ENCODE results near the gene CHPT1.

DNA sequence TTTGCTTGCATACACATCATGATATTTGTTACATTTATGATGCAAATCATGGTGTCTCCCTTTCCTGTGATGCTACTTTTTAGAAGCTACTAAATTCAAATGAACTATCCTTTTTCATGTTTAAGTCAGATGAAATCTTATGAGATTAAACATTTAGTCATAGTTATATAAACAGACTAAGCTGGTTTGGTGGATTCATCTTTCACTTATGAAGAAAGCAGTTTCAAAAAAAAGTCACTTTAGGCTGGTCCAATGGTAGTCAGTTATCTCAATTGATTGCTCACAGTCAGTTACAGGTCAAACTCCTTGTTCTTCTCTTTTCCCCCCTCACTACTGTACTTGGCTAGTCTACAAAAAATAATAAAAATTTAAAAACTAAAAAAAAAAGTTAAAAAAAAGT, 22.1 kb downstream of the CHPT1 start:
- TF ChIP-seq, protein P1, sequence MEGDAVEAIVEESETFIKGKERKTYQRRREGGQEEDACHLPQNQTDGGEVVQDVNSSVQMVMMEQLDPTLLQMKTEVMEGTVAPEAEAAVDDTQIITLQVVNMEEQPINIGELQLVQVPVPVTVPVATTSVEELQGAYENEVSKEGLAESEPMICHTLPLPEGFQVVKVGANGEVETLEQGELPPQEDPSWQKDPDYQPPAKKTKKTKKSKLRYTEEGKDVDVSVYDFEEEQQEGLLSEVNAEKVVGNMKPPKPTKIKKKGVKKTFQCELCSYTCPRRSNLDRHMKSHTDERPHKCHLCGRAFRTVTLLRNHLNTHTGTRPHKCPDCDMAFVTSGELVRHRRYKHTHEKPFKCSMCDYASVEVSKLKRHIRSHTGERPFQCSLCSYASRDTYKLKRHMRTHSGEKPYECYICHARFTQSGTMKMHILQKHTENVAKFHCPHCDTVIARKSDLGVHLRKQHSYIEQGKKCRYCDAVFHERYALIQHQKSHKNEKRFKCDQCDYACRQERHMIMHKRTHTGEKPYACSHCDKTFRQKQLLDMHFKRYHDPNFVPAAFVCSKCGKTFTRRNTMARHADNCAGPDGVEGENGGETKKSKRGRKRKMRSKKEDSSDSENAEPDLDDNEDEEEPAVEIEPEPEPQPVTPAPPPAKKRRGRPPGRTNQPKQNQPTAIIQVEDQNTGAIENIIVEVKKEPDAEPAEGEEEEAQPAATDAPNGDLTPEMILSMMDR (IDR thresholded peaks at IDR 0.05; ENCODE audit: insufficient read depth, low read length) = no peak
- TF ChIP-seq GABPA (IDR thresholded peaks at IDR 0.05; ENCODE audit: low read depth) = no peak
- no peak for TF ChIP-seq POLR2AphosphoS5 (IDR thresholded peaks at IDR 0.05; ENCODE audit: low read depth)
- TF ChIP-seq SPI1 (IDR thresholded peaks at IDR 0.05; ENCODE audit: borderline replicate concordance, low read depth) = no peak
- TF ChIP-seq REST (IDR thresholded peaks at IDR 0.05; ENCODE audit: insufficient replicate concordance, low read depth) = no peak
